SU-DHL-6 (cell line): ENCODE measurements around the gene ADCYAP1R1.

ENCODE experiments used
- H2AFZ ChIP-seq: fragments of 200-600 bp; sonication (generic); 2 replicates; pipeline ENCODE4 v1.6.1; 2014; ENCODE audit warnings: low read depth, mild to moderate bottlenecking, moderate library complexity, mixed read lengths, antibody characterized with exemption, low read length; ENCODE audit not compliant: severe bottlenecking
- H3F3A ChIP-seq: fragments of 200-600 bp; shearing (Covaris generic); 2 replicates; pipeline ENCODE4 v1.6.0; 2016; ENCODE audit warnings: antibody characterized with exemption, mild to moderate bottlenecking; ENCODE audit not compliant: insufficient read depth
- H3K27ac ChIP-seq: fragments of 200-600 bp; sonication (generic); 2 replicates; pipeline ENCODE4 v1.5.1; 2016; ENCODE audit warnings: low read depth, mild to moderate bottlenecking, low read length, moderate library complexity, mixed read lengths
- H3K27me3 ChIP-seq: fragments of 200-600 bp; sonication (generic), shearing (Covaris generic); 2 replicates; pipeline ENCODE4 v1.6.0; 2014; ENCODE audit warnings: mild to moderate bottlenecking, low read length
- H3K36me3 ChIP-seq: fragments of 200-600 bp; sonication (generic); 2 replicates; pipeline ENCODE4 v1.6.1; 2014; ENCODE audit warnings: mild to moderate bottlenecking, low read length, mixed read lengths
- H3K4me2 ChIP-seq: fragments of 300-600, 200-600 bp; shearing (Covaris generic), sonication (generic); 2 replicates; pipeline ENCODE4 v1.6.0; 2014; ENCODE audit warnings: low read length, low read depth, mild to moderate bottlenecking; ENCODE audit not compliant: poor library complexity, severe bottlenecking
- H3K4me3 ChIP-seq: fragments of 200-600 bp; sonication (generic); 2 replicates; pipeline ENCODE4 v1.5.1; 2014; ENCODE audit warnings: antibody characterized with exemption, low read length, mild to moderate bottlenecking, mixed read lengths; ENCODE audit not compliant: insufficient read depth, poor library complexity, severe bottlenecking
- H3K79me2 ChIP-seq: fragments of 200-600 bp; sonication (generic); 2 replicates; pipeline ENCODE4 v1.6.1; 2014; ENCODE audit warnings: mild to moderate bottlenecking, low read length, moderate library complexity; ENCODE audit not compliant: insufficient read depth
- H3K9ac ChIP-seq: fragments of 200-600 bp; sonication (generic); 2 replicates; pipeline ENCODE4 v1.7.0; 2014; ENCODE audit warnings: mild to moderate bottlenecking, low read length
- H3K9me2 ChIP-seq: fragments of 200-600 bp; sonication (generic); replicated peaks from 2 replicates; pipeline ENCODE4 v1.6.1; 2014; ENCODE audit warnings: low read length; ENCODE audit not compliant: insufficient read depth
- H3K9me3 ChIP-seq: fragments of 200-600 bp; sonication (generic); 2 replicates; pipeline ENCODE4 v1.6.1; 2014; ENCODE audit warnings: low read length, mixed read lengths; ENCODE audit not compliant: insufficient read depth
- H4K20me1 ChIP-seq: fragments of 200-600 bp; sonication (generic); 2 replicates; pipeline ENCODE4 v1.6.1; 2014; ENCODE audit warnings: low read depth, mild to moderate bottlenecking, antibody characterized with exemption, low read length, moderate library complexity, mixed read lengths
- CTCF ChIP-seq: fragments of 200-600 bp; sonication (generic); IDR thresholded peaks from one replicate; pipeline ENCODE4 v1.5.1; 2017; ENCODE audit warnings: antibody characterized with exemption, mild to moderate bottlenecking, low read length, moderate library complexity; ENCODE audit not compliant: insufficient read depth, poor library complexity, severe bottlenecking
- EZH2phosphoT487 ChIP-seq: fragments of 200-600 bp; sonication (generic), shearing (Covaris generic); conservative IDR thresholded peaks from 2 replicates; pipeline ENCODE4 v1.6.1; 2018; ENCODE audit warnings: mild to moderate bottlenecking, antibody characterized with exemption, low read length, moderate library complexity, mixed read lengths

The ADCYAP1R1 gene

GRCh38 chr7:31065021-31065593 is 13.0 kb downstream of the ADCYAP1R1 start:
- Histone ChIP-seq H4K20me1 (no peaks in the 10 kb centered on the region), H3K9me2 (no peaks in the 10 kb centered on the region), H3K36me3 (no peaks in the 10 kb centered on the region), H3K27me3 (no peaks in the 10 kb centered on the region), H3K79me2 (no peaks in the 10 kb centered on the region), H3K4me2 (no peak overlapping the region), H3K9ac (no peak overlapping the region), H3K4me3 (no peak overlapping the region), H3F3A (no peaks in the 10 kb centered on the region), H2AFZ (no peak overlapping the region), H3K27ac (no peak overlapping the region), H3K9me3 (no peaks in the 10 kb centered on the region)
- TF ChIP-seq CTCF (no peak), EZH2phosphoT487 (no peak)

GRCh38 chr7:31065840-31066239 is 13.7 kb downstream of the ADCYAP1R1 start:
- Histone ChIP-seq H3K36me3 (no peaks in the 10 kb centered on the region), H3K4me3 (no peak overlapping the region), H3K9me3 (no peaks in the 10 kb centered on the region), H3K4me2 (no peak overlapping the region), H2AFZ (no peak overlapping the region), H3K9me2 (no peaks in the 10 kb centered on the region), H4K20me1 (no peaks in the 10 kb centered on the region), H3F3A (no peaks in the 10 kb centered on the region), H3K79me2 (no peaks in the 10 kb centered on the region), H3K27ac (no peak overlapping the region), H3K27me3 (no peaks in the 10 kb centered on the region), H3K9ac (no peak overlapping the region)
- TF ChIP-seq EZH2phosphoT487 (no peak), CTCF (no peak)

GRCh38 chr7:31066516-31067130 is 14.5 kb downstream of the ADCYAP1R1 start:
- Histone ChIP-seq H3K27me3 (no peaks in the 10 kb centered on the region), H3K9ac (no peak overlapping the region), H3K4me3 (no peak overlapping the region), H3K27ac (no peak overlapping the region), H4K20me1 (no peaks in the 10 kb centered on the region), H3K4me2 (no peak overlapping the region), H3K79me2 (no peaks in the 10 kb centered on the region), H3K36me3 (no peaks in the 10 kb centered on the region), H3F3A (no peaks in the 10 kb centered on the region), H3K9me3 (no peaks in the 10 kb centered on the region), H2AFZ (no peak overlapping the region), H3K9me2 (no peaks in the 10 kb centered on the region)
- TF ChIP-seq EZH2phosphoT487 (no peak), CTCF (no peak)
